Mesenchymal stem cell (in vitro differentiated cells and primary cell): Measurements from ENCODE around the gene HTD2.
A peak's percentile ranks its signal among the peaks of the same experiment; 100 is the strongest.

Experiments used
- DNase-seq: peaks from one replicate; pipeline ENCODE4 v3.0.0-alpha.2; 2013
- H2AFZ ChIP-seq: one replicate; pipeline ENCODE4 v1.6.1; 2013; ENCODE audit warnings: low read depth, mild to moderate bottlenecking, control low read depth, inconsistent platforms, low read length, moderate library complexity
- H2AK5ac ChIP-seq: 2 replicates; pipeline ENCODE4 v1.6.1; 2013; ENCODE audit warnings: low read length, moderate library complexity, mild to moderate bottlenecking, inconsistent platforms; ENCODE audit not compliant: severe bottlenecking
- H2BK120ac ChIP-seq: one replicate; pipeline ENCODE4 v1.6.1; 2013; ENCODE audit warnings: low read depth, mild to moderate bottlenecking, inconsistent platforms, low read length, moderate library complexity
- H2BK12ac ChIP-seq, 2 experiments: one replicate each; pipeline ENCODE4 v1.6.1; 2013; ENCODE audit warnings: inconsistent platforms in 2 of 2, low read length in 2 of 2, mild to moderate bottlenecking in 2 of 2, moderate library complexity in 2 of 2, control low read depth in 1 of 2
- H2BK15ac ChIP-seq: one replicate; pipeline ENCODE4 v1.6.1; 2013; ENCODE audit warnings: mild to moderate bottlenecking, low read depth, inconsistent platforms; ENCODE audit not compliant: poor library complexity, severe bottlenecking
- H2BK5ac ChIP-seq: 2 replicates; pipeline ENCODE4 v1.6.1; 2013; ENCODE audit warnings: low read depth, mild to moderate bottlenecking, low read length, control low read depth, inconsistent platforms; ENCODE audit not compliant: poor library complexity, severe bottlenecking
- H3K14ac ChIP-seq, 2 experiments: one replicate each; pipeline ENCODE4 v1.6.1; 2013; ENCODE audit warnings: inconsistent platforms in 2 of 2, low read length in 2 of 2, control low read depth in 1 of 2, mild to moderate bottlenecking in 1 of 2, moderate library complexity in 1 of 2
- H3K18ac ChIP-seq, 2 experiments: one replicate each; pipeline ENCODE4 v1.6.1; 2013; ENCODE audit warnings: inconsistent platforms in 2 of 2, low read length in 2 of 2, control low read depth in 1 of 2, low read depth in 1 of 2, mild to moderate bottlenecking in 1 of 2
- H3K23ac ChIP-seq, 2 experiments: one replicate each; pipeline ENCODE4 v1.6.1; 2013; ENCODE audit warnings: inconsistent platforms in 2 of 2, low read length in 2 of 2, mild to moderate bottlenecking in 2 of 2, moderate library complexity in 2 of 2, control low read depth in 1 of 2
- H3K27ac ChIP-seq: 2 replicates; pipeline ENCODE4 v1.5.1; 2013; ENCODE audit warnings: mild to moderate bottlenecking, moderate library complexity, low read length, control low read depth, inconsistent platforms; ENCODE audit not compliant: poor library complexity, severe bottlenecking
- H3K27me3 ChIP-seq, 2 experiments: 2 replicates each; pipeline versions ENCODE4 v1.6.1 to v1.7.0; 2013; ENCODE audit warnings: low read length in 2 of 2, mild to moderate bottlenecking in 2 of 2, moderate library complexity in 2 of 2, control low read depth in 1 of 2, inconsistent platforms in 1 of 2; ENCODE audit not compliant: control insufficient read depth in 1 of 2, insufficient read depth in 1 of 2
- H3K36me3 ChIP-seq, 2 experiments: 2 replicates each; pipeline versions ENCODE4 v1.6.1 to v1.7.0; 2013; ENCODE audit warnings: low read length in 2 of 2, control low read depth in 1 of 2, inconsistent platforms in 1 of 2, low read depth in 1 of 2, mild to moderate bottlenecking in 1 of 2; ENCODE audit not compliant: insufficient read depth in 2 of 2, control insufficient read depth in 1 of 2
- H3K4ac ChIP-seq, 2 experiments: one replicate each; pipeline ENCODE4 v1.6.1; 2013; ENCODE audit warnings: inconsistent platforms in 2 of 2, low read length in 2 of 2, mild to moderate bottlenecking in 2 of 2, moderate library complexity in 2 of 2, control low read depth in 1 of 2, low read depth in 1 of 2
- H3K4me1 ChIP-seq: 2 replicates; pipeline ENCODE4 v1.6.1; 2013; ENCODE audit warnings: low read depth, low read length, control low read depth; ENCODE audit not compliant: control insufficient read depth, insufficient read depth
- H3K4me2 ChIP-seq: 2 replicates; pipeline ENCODE4 v1.6.1; 2013; ENCODE audit warnings: low read length, mild to moderate bottlenecking, inconsistent platforms; ENCODE audit not compliant: poor library complexity, severe bottlenecking
- H3K4me3 ChIP-seq, 2 experiments: 2 replicates each; pipeline versions ENCODE4 v1.5.1 to v1.7.0; 2013; ENCODE audit warnings: low read length in 2 of 2, mild to moderate bottlenecking in 2 of 2, control low read depth in 1 of 2, low read depth in 1 of 2; ENCODE audit not compliant: insufficient read depth in 1 of 2
- H3K79me1 ChIP-seq: replicated peaks from 2 replicates; pipeline ENCODE4 v1.6.1; 2013; ENCODE audit warnings: mild to moderate bottlenecking, control low read depth, low read length, inconsistent platforms; ENCODE audit not compliant: poor library complexity, severe bottlenecking
- H3K9ac ChIP-seq: 2 replicates; pipeline ENCODE4 v1.7.0; 2013; ENCODE audit warnings: mild to moderate bottlenecking, low read length, moderate library complexity
- H3K9me3 ChIP-seq: 2 replicates; pipeline ENCODE4 v1.7.0; 2013; ENCODE audit warnings: mild to moderate bottlenecking, low read length; ENCODE audit not compliant: control insufficient read depth
- H4K8ac ChIP-seq: one replicate; pipeline ENCODE4 v1.6.1; 2013; ENCODE audit warnings: inconsistent platforms, mild to moderate bottlenecking, low read length, moderate library complexity
- H4K91ac ChIP-seq: one replicate; pipeline ENCODE4 v1.6.1; 2013; ENCODE audit warnings: mild to moderate bottlenecking, low read length, inconsistent platforms
- WGBS: methylation state at CpG from one replicate; pipeline ENCODE4 v1.1.7; 2013; ENCODE audit warnings: mixed read lengths; 5-methylcytosine and 5-hydroxymethylcytosine counted together

Gene HTD2

DNA sequence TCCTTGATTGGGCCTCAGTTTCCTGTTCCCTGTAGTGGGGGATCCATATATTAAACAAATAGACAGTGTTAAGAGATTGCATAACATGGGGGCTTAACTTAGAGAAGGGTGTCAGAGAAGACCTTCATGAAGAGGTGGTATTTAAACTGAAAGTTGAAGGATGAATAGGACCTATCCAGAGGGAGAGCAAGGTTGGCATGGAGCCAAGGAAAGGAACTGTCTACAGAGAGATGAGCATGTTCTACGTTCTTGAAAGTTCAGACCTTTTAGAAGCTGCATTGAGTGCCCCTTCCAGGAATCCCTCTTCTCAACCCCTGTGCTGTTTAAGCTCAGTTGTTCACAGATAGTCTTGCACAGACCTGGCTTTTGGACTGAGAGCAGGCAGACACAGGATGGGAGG, 2.4 kb downstream of the HTD2 start:
- Histone ChIP-seq H3K18ac (no peak overlapping the region), H4K91ac (no peak overlapping the region), H3K14ac (no peak overlapping the region), H3K79me1 (peaks cover 19% of the 10 kb centered on the region), H3K4me3 (peak overlapping the region in 1 of 2 experiments; percentile 85), H2AK5ac (no peak overlapping the region), H2BK120ac (no peak overlapping the region), H3K27ac (no peak overlapping the region), H3K27me3 (no peaks in the 10 kb centered on the region), H3K4me2 (no peak overlapping the region), H2BK15ac (no peak overlapping the region), H3K4me1 (peaks cover 7% of the 10 kb centered on the region), H2AFZ (no peak overlapping the region), H3K23ac (no peak overlapping the region), H3K9me3 (no peaks in the 10 kb centered on the region), H2BK12ac (no peak overlapping the region), H2BK5ac (no peak overlapping the region), H4K8ac (no peak overlapping the region), H3K36me3 (peaks cover 30 to 47% of the 10 kb centered on the region in 2 experiments), H3K9ac (peak overlapping the region; percentile 99), H3K4ac (no peak overlapping the region)
- 93% methylated on average over 1 of the region's 1 CpG for WGBS
- DNase-seq, result peak; percentile 24

DNA sequence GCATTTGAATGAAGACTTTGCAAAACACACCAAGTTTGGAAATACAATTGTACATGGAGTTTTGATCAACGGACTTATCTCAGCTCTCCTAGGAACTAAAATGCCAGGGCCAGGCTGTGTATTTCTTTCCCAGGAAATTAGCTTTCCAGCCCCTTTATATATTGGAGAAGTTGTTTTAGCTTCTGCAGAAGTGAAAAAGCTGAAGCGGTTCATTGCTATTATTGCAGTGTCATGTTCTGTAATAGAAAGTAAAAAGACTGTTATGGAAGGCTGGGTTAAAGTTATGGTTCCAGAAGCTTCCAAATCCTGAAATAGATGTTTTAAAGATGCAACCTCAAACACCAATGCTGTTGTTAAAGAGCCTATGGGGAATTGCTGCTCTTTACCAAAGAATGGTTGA, 11.5 kb downstream of the HTD2 start:
- Histone ChIP-seq H3K4me2 (no peak overlapping the region), H2BK12ac (no peak overlapping the region), H2BK120ac (no peak overlapping the region), H4K91ac (no peak overlapping the region), H3K18ac (no peak overlapping the region), H3K27me3 (no peaks in the 10 kb centered on the region), H2AK5ac (no peak overlapping the region), H3K79me1 (peaks cover 23% of the 10 kb centered on the region), H3K4ac (no peak overlapping the region), H3K27ac (no peak overlapping the region), H2BK15ac (no peak overlapping the region), H3K4me1 (no peaks in the 10 kb centered on the region), H3K4me3 (no peak overlapping the region), H3K9me3 (peaks cover 5% of the 10 kb centered on the region), H2BK5ac (no peak overlapping the region), H4K8ac (no peak overlapping the region), H3K36me3 (peaks cover 31 to 68% of the 10 kb centered on the region in 2 experiments), H3K23ac (no peak overlapping the region), H3K9ac (no peak overlapping the region), H2AFZ (no peak overlapping the region), H3K14ac (no peak overlapping the region)
- no peak for DNase-seq
- WGBS, result 100% methylated on average over 2 of the region's 2 CpGs

DNA sequence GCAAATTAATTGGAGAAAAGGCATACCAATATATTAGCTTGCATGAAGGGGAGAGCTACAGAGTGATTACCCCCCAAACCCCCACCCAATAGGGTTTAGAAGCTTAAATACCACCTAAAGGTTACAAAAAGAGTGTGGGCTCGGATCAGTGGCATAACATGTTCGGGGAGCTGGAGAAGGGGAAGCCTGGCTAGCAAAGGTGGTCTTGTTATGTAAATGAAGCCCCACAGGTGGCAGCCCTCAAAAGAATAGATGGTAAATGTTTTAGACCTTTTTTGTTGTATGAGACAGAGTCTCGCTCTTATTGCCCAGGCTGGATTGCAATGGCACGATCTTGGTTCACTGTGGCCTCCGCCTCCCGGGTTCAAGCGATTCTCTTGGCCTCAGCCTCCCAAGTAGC, 15.5 kb downstream of the HTD2 start:
- 96% methylated on average over 7 of the region's 7 CpGs for WGBS
- no peak overlapping the region for H2BK120ac ChIP-seq
- H4K91ac ChIP-seq, result no peak overlapping the region
- peaks cover 11% of the 10 kb centered on the region for H3K79me1 ChIP-seq
- no peak overlapping the region for H3K4ac ChIP-seq
- H3K4me3 ChIP-seq, result no peak overlapping the region
- H4K8ac ChIP-seq, result no peak overlapping the region
- no peak overlapping the region for H2BK12ac ChIP-seq
- no peaks in the 10 kb centered on the region for H3K27me3 ChIP-seq
- H3K14ac ChIP-seq, result no peak overlapping the region
- H3K9ac ChIP-seq, result no peak overlapping the region
- no peak overlapping the region for H3K23ac ChIP-seq
- no peak overlapping the region for H3K18ac ChIP-seq
- no peak overlapping the region for H2AFZ ChIP-seq
- peaks cover 7% of the 10 kb centered on the region for H3K4me1 ChIP-seq
- H3K4me2 ChIP-seq, result no peak overlapping the region
- no peak overlapping the region for H2BK5ac ChIP-seq
- no peak overlapping the region for H3K27ac ChIP-seq
- DNase-seq, result no peak
- H3K9me3 ChIP-seq, result no peaks in the 10 kb centered on the region
- no peak overlapping the region for H2BK15ac ChIP-seq
- H2AK5ac ChIP-seq, result no peak overlapping the region
- peaks cover 14 to 32% of the 10 kb centered on the region in 2 experiments for H3K36me3 ChIP-seq

DNA sequence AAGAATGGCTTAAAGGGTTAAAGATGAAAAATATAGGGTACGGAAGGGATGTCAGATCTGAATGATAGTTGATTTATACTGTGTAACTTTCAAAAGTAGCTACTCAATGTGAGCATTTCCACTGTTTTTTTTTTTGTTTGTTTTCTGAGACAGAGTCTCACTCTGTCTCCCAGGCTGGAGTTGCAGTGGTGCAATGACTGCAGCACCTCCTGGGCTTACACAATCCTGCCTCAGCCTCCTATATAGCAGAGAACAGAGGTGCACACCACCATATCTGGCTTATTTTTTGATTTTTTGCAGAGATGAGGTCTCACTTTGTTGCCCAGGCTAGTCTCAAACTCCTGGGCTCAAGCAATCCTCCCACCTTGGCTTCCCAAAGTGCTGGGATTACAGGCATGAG, 16.5 kb downstream of the HTD2 start:
- no peak overlapping the region for H3K23ac ChIP-seq

More for the DNA sequence above, 16.5 kb downstream of the HTD2 start:
- no peak overlapping the region for H2AFZ ChIP-seq
- H2BK120ac ChIP-seq, result no peak overlapping the region
- H4K91ac ChIP-seq, result no peak overlapping the region
- H2AK5ac ChIP-seq, result no peak overlapping the region
- H3K9me3 ChIP-seq, result no peaks in the 10 kb centered on the region
- no peaks in the 10 kb centered on the region for H3K27me3 ChIP-seq
- peaks cover 7% of the 10 kb centered on the region for H3K4me1 ChIP-seq
- no peak overlapping the region for H2BK15ac ChIP-seq
- H4K8ac ChIP-seq, result no peak overlapping the region
- no peak overlapping the region for H2BK5ac ChIP-seq
- DNase-seq, result peak; percentile 29
- H3K79me1 ChIP-seq, result peaks cover 9% of the 10 kb centered on the region
- H3K14ac ChIP-seq, result no peak overlapping the region
- no peak overlapping the region for H3K9ac ChIP-seq
- WGBS, result 93% methylated on average over 1 of the region's 1 CpG
- H3K36me3 ChIP-seq, result peaks cover 10 to 22% of the 10 kb centered on the region in 2 experiments
- H3K4me3 ChIP-seq, result no peak overlapping the region
- H3K18ac ChIP-seq, result no peak overlapping the region
- H2BK12ac ChIP-seq, result no peak overlapping the region
- H3K4ac ChIP-seq, result no peak overlapping the region
- H3K27ac ChIP-seq, result no peak overlapping the region
- H3K4me2 ChIP-seq, result no peak overlapping the region
